ENCODE data around the gene SLC18B1. TPM values are rescaled to one million over a fixed set of nuclear protein-coding genes. Genes with fewer than 3 reads are reported as not detected.

The SLC18B1 gene
- total and polyA plus RNA-seq, 2 donors: 11.2 to 12.4 TPM

DNA sequence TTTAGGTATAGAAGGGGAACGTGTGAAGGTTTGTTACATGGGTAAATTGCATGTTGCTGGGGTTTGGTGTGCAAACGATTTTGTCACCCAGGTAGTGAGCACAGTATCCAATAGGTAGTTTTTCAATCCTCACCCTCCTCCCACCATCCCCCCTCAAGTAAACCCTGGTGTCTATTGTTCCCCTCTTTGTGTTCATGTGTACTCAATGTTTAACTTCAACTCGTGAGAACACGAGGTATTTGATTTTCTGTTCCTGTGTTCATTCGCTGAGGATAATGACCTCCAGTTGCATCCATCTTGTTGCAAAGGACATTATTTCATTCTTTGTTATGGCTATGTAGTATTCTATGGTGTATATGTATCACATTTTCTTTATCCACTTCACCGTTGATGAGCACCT, 73.0 kb downstream of the SLC18B1 start:
- DNase-seq (ENCODE audit: low read depth in 6 of 9, low spot score in 9 of 9): no peak
- no peak overlapping the region for H3K4me3 ChIP-seq (ENCODE audit: low read length in 2 of 2)
- no peaks in the 10 kb centered on the region for H3K36me3 ChIP-seq (ENCODE audit: control insufficient read depth in 2 of 2, insufficient read depth in 2 of 2, low read length in 1 of 2)
- H3K9me3 ChIP-seq (ENCODE audit: control insufficient read depth in 2 of 2, insufficient read depth in 1 of 2, low read length in 1 of 2): no peaks in the 10 kb centered on the region
- H3K27ac ChIP-seq (ENCODE audit: low read depth in 1 of 2, low read length in 1 of 2): no peak overlapping the region
- H3K27me3 ChIP-seq (ENCODE audit: control insufficient read depth in 2 of 2, insufficient read depth in 1 of 2, low read length in 1 of 2): no peaks in the 10 kb centered on the region
- WGBS: 96% methylated on average over 6 of the region's 6 CpGs
- H3K4me1 ChIP-seq (ENCODE audit: control insufficient read depth in 2 of 2, insufficient read depth in 2 of 2, low read length in 2 of 2): no peaks in the 10 kb centered on the region

GRCh38 chr6:132719736-132720448, 78.5 kb downstream of the SLC18B1 start:
- H3K27ac ChIP-seq (ENCODE audit: low read depth in 1 of 2, low read length in 1 of 2): no peak overlapping the region
- no peaks in the 10 kb centered on the region for H3K9me3 ChIP-seq (ENCODE audit: control insufficient read depth in 2 of 2, insufficient read depth in 1 of 2, low read length in 1 of 2)
- no peak for DNase-seq (ENCODE audit: low read depth in 6 of 9, low spot score in 9 of 9)
- no peaks in the 10 kb centered on the region for H3K4me1 ChIP-seq (ENCODE audit: control insufficient read depth in 2 of 2, insufficient read depth in 2 of 2, low read length in 2 of 2)
- WGBS: 97% methylated on average over 10 of the region's 10 CpGs
- no peaks in the 10 kb centered on the region for H3K36me3 ChIP-seq (ENCODE audit: control insufficient read depth in 2 of 2, insufficient read depth in 2 of 2, low read length in 1 of 2)
- H3K27me3 ChIP-seq (ENCODE audit: control insufficient read depth in 2 of 2, insufficient read depth in 1 of 2, low read length in 1 of 2): no peaks in the 10 kb centered on the region
- no peak overlapping the region for H3K4me3 ChIP-seq (ENCODE audit: low read length in 2 of 2)

Other genes with a start within 250 kb of the SLC18B1 start
- not detected for gene TAAR8, start 246.0 kb downstream of the SLC18B1 start, total RNA-seq
- gene TAAR8, start 246.0 kb downstream of the SLC18B1 start, polyA plus RNA-seq: not detected
- gene TAAR6, start 228.3 kb downstream of the SLC18B1 start, total RNA-seq: not detected
- not detected for gene TAAR6, start 228.3 kb downstream of the SLC18B1 start, polyA plus RNA-seq
- gene TAAR5, start 208.9 kb downstream of the SLC18B1 start, total RNA-seq: not detected
- gene TAAR5, start 208.9 kb downstream of the SLC18B1 start, polyA plus RNA-seq: 0.05 TPM
- not detected for gene TAAR2, start 174.4 kb downstream of the SLC18B1 start, total RNA-seq
- gene TAAR2, start 174.4 kb downstream of the SLC18B1 start, polyA plus RNA-seq: not detected
- 0.05 TPM for gene TAAR1, start 139.5 kb downstream of the SLC18B1 start, total RNA-seq
- not detected for gene TAAR1, start 139.5 kb downstream of the SLC18B1 start, polyA plus RNA-seq
- gene VNN1, start 84.6 kb downstream of the SLC18B1 start, total RNA-seq: 0.33 TPM
- 2.2 TPM for gene VNN1, start 84.6 kb downstream of the SLC18B1 start, polyA plus RNA-seq
- gene VNN2, start 40.7 kb downstream of the SLC18B1 start, total RNA-seq: 9.6 TPM
- 10.5 TPM for gene VNN2, start 40.7 kb downstream of the SLC18B1 start, polyA plus RNA-seq
- 2,781 TPM for gene RPS12, start 15.9 kb upstream of the SLC18B1 start, total RNA-seq
- 3,585 TPM for gene RPS12, start 15.9 kb upstream of the SLC18B1 start, polyA plus RNA-seq